Peyer's patch (tissue), 4 donors: ENCODE results near the gene CDIP1.

Experiments used
- CTCF ChIP-seq, 6 experiments: fragments of 450-650 bp in 4 of 6; fragments of 200-600 bp in 2 of 6; sonication (generic) in 1 of 6; IDR thresholded peaks; one replicate each; pipeline ENCODE4 v1.5.1; 2017 to 2019; ENCODE audit warnings: antibody characterized with exemption in 6 of 6, mild to moderate bottlenecking in 3 of 6, moderate library complexity in 1 of 6
- POLR2A ChIP-seq, 2 donors: fragments of 450-650 bp; IDR thresholded peaks; one replicate each; pipeline ENCODE4 v1.5.1; 2017; ENCODE audit warnings: antibody characterized with exemption in 2 of 2, mild to moderate bottlenecking in 2 of 2, moderate library complexity in 2 of 2

- TF ChIP-seq CTCF (IDR thresholded peaks at IDR 0.05) (no peak), POLR2A (IDR thresholded peaks at IDR 0.05) (no peak)
Observed at GRCh38 chr16:4531811-4532210, 6.8 kb downstream of the CDIP1 start.
